Lung (tissue), 12 donors: ENCODE measurements around the gene SPG7. TPM values are rescaled to one million over a fixed set of nuclear protein-coding genes. Genes with fewer than 3 reads are reported as not detected.

Experiments used
- ATAC-seq: fragments of 200-7000 bp; cut with Tn5 transposase; one replicate; pipeline ENCODE4 v1.9.1; 2020; ENCODE audit warnings: moderate number of reproducible peaks; ENCODE audit not compliant: insufficient read depth, low FRiP score
- DNase-seq, 3 donors: peaks; one replicate each; pipeline ENCODE4 v3.0.0-alpha.2; 2013 to 2017
- H3K27ac ChIP-seq, 2 donors: one replicate each; pipeline ENCODE4 v1.5.1; 2013; ENCODE audit warnings: mild to moderate bottlenecking in 2 of 2, moderate library complexity in 2 of 2, control low read depth in 1 of 2, inconsistent platforms in 1 of 2, low read depth in 1 of 2, low read length in 1 of 2
- H3K27me3 ChIP-seq, 3 donors: one replicate each; pipeline ENCODE4 v1.5.1; 2013; ENCODE audit warnings: low read length in 2 of 3; ENCODE audit not compliant: control insufficient read depth in 3 of 3, insufficient read depth in 3 of 3
- H3K36me3 ChIP-seq, 4 donors: one replicate each; pipeline ENCODE4 v1.5.1; 2013; ENCODE audit warnings: low read length in 4 of 4, mild to moderate bottlenecking in 1 of 4, moderate library complexity in 1 of 4; ENCODE audit not compliant: control insufficient read depth in 4 of 4, insufficient read depth in 4 of 4
- H3K4me1 ChIP-seq, 5 donors: one replicate each; pipeline ENCODE4 v1.5.1; 2013; ENCODE audit warnings: low read length in 5 of 5, mild to moderate bottlenecking in 2 of 5, moderate library complexity in 1 of 5; ENCODE audit not compliant: control insufficient read depth in 5 of 5, insufficient read depth in 5 of 5
- H3K4me3 ChIP-seq: one replicate; pipeline ENCODE4 v1.5.1; 2013; ENCODE audit warnings: mild to moderate bottlenecking, control low read depth, moderate library complexity
- H3K9ac ChIP-seq, 2 donors: one replicate each; pipeline ENCODE4 v1.5.1; 2013; ENCODE audit warnings: low read length in 2 of 2, control low read depth in 1 of 2; ENCODE audit not compliant: insufficient read depth in 1 of 2
- H3K9me3 ChIP-seq, 4 donors: one replicate each; pipeline ENCODE4 v1.5.1; 2013; ENCODE audit warnings: low read length in 3 of 4, mild to moderate bottlenecking in 1 of 4, moderate library complexity in 1 of 4; ENCODE audit not compliant: control insufficient read depth in 4 of 4, insufficient read depth in 3 of 4
- CTCF ChIP-seq: IDR thresholded peaks from 2 replicates; pipeline ENCODE4 v1.5.1; 2012; ENCODE audit warnings: mild to moderate bottlenecking; ENCODE audit errors: control extremely low read depth, extremely low read depth
- WGBS, 2 donors: extraction: QIAGEN DNeasy Blood & Tissue Kit; methylation state at CpG; one replicate each; pipeline ENCODE4 v1.1.7; 2013; 5-methylcytosine and 5-hydroxymethylcytosine counted together
- polyA plus RNA-seq, 2 donors: library from polyadenylated mRNA; stranded (reverse); fragments of 200-250 nt; gene quantifications; one replicate each; pipeline ENCODE4 v1.2.1, GENCODE V29; 2013
- total RNA-seq, 2 donors: library from RNA; depleted of rRNA in 1 of 2; stranded (reverse); fragments of >200 nt in 1 of 2; gene quantifications; one replicate each; pipeline ENCODE4 v1.2.1, GENCODE V29; 2014 to 2021
- donor health status: control.
- donor health status: control.
- donor health status: Bipolar disorder and iron deficiency.
- donor health status: healthy.
- donor health status: DM: yes; HTN: yes; CAD: no.

SPG7 gene
- total and polyA plus RNA-seq, 4 donors, result 59.0 to 114 (median 95.4) TPM

- H3K9me3 ChIP-seq, result no peaks in the 10 kb centered on the region
- ATAC-seq, result no peak
- no peak overlapping the region for H3K27ac ChIP-seq
- H3K4me1 ChIP-seq, result peaks cover 0 to 6% (median 0%) of the 10 kb centered on the region in 5 donors
- H3K4me3 ChIP-seq, result no peak overlapping the region
- 94 to 95% methylated on average over 49 of the region's 49 CpGs for WGBS, 2 donors
- H3K27me3 ChIP-seq, result peaks cover 0 to 2% (median 0%) of the 10 kb centered on the region in 3 donors
- H3K36me3 ChIP-seq, result no peaks in the 10 kb centered on the region
- TF ChIP-seq CTCF, result no peak
- H3K9ac ChIP-seq, result no peak overlapping the region
- no peak for DNase-seq
Measured at GRCh38 chr16:89583895-89584644, 75.9 kb downstream of the SPG7 start.

DNA sequence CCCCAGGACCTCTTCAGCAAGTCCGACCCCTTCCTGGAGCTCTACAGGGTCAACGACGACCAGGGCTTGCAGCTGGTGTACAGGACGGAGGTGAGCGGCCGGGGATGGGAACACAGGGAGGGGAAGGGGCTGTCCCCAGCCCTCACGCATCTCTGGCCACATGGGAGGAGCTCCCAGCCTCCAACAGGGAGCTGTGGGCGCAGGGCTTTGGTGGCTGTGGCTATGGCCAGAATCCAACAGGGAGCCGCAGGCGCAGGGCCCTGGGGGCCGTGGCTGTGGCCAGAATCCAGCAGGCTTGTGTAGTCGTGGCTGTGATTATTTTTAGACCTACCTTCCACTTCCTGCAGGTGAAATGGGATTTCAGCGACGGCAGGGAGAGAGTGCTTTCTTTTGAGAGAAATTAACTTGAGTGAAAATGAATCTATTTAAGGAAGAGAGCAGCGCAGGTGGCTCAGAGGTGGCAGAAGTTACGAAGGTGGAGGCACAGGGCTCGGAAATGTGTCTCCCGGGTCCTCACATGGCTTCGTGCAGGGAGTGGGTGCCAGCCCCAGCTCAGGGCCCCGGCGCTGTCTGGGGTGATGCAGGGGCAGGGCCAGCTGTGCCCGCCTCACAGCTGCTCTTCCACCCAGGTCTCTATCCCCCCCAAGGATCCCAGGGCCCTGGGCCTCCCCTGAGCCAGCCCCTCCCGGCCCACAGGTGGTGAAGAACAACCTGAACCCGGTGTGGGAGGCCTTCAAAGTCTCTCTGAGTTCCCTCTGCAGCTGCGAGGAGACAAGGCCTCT, 76.8 kb downstream of the SPG7 start:
- peaks cover 0 to 2% (median 0%) of the 10 kb centered on the region in 3 donors for H3K27me3 ChIP-seq
- H3K27ac ChIP-seq, result no peak overlapping the region
- peaks cover 0 to 6% (median 0%) of the 10 kb centered on the region in 5 donors for H3K4me1 ChIP-seq
- WGBS, 2 donors, result 75 to 79% methylated on average over 25 of the region's 25 CpGs
- TF ChIP-seq CTCF, result no peak
- no peak overlapping the region for H3K4me3 ChIP-seq
- no peak overlapping the region for H3K9ac ChIP-seq
- no peaks in the 10 kb centered on the region for H3K36me3 ChIP-seq
- DNase-seq (no peak), ATAC-seq (no peak)
- H3K9me3 ChIP-seq, result no peaks in the 10 kb centered on the region

GRCh38 chr16:89586218-89586617, 78.0 kb downstream of the SPG7 start:
- Histone ChIP-seq H3K4me3 (no peak overlapping the region), H3K27me3 (peaks cover 0 to 2% (median 0%) of the 10 kb centered on the region in 3 donors), H3K27ac (no peak overlapping the region), H3K4me1 (peaks cover 0 to 6% (median 0%) of the 10 kb centered on the region in 5 donors), H3K36me3 (no peaks in the 10 kb centered on the region), H3K9ac (no peak overlapping the region), H3K9me3 (no peaks in the 10 kb centered on the region)
- 83 to 85% methylated on average over 7 of the region's 7 CpGs for WGBS, 2 donors
- TF ChIP-seq CTCF, result no peak
- ATAC-seq (no peak), DNase-seq (no peak)
